BE2C (cell line): ENCODE measurements around the gene PEX11G.
A peak's percentile ranks its signal among the peaks of the same experiment; 100 is the strongest.

ENCODE experiments used
- DNase-seq: peaks from one replicate; pipeline ENCODE4 v3.0.0-alpha.2; 2020
- H3K27me3 ChIP-seq: fragments of 250-450 bp; sonication (Bioruptor Pico); 2 replicates; pipeline ENCODE4 v1.5.1; 2020; ENCODE audit warnings: mild to moderate bottlenecking
- H3K36me3 ChIP-seq: fragments of 250-450 bp; sonication (Bioruptor Pico); 2 replicates; pipeline ENCODE4 v1.5.1; 2020; ENCODE audit warnings: mild to moderate bottlenecking
- H3K4me1 ChIP-seq: fragments of 250-450 bp; sonication (Bioruptor Pico); 2 replicates; pipeline ENCODE4 v1.5.1; 2020
- H3K4me3 ChIP-seq: 2 replicates; pipeline ENCODE4 v1.5.1; 2011; ENCODE audit warnings: low read depth, low read length
- H3K9me3 ChIP-seq: fragments of 250-450 bp; sonication (Bioruptor Pico); 2 replicates; pipeline ENCODE4 v1.5.1; 2020
- CTCF ChIP-seq: IDR thresholded peaks from 2 replicates; pipeline ENCODE4 v1.5.1; 2012; ENCODE audit warnings: mild to moderate bottlenecking, low read depth, low read length

Gene PEX11G

DNA sequence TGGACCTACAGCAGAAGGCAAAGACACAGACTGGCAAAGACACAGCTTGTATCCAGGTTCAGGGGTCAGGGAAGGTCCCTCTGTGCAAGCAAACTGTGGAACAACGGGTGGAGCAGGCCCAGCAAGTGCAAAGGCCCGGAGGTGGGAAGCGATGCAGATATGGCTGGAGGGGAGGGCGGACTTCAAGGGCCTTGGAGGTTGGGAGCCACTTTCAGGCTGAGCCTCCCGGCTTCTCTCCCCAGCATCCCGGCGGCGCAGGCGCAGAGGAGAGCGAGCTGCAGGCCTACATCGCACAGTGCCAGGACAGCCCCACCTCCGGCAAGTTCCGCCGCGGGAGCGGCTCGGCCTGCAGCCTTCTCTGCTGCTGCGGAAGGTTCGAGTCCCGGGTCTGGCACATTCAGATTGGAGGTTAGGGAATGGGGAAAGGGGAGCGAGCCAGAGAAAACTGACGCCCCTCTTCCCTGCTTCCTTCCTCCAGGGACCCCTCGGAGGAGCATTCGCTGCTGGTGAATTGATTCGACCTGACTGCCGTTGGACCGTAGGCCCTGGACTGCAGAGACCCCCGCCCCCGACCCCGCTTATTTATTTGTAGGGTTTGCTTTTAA lies 44.5 kb upstream of the PEX11G start:
- peak overlapping the region; percentile 88 for H3K4me3 ChIP-seq

GRCh38 chr19:7529610-7530490 lies 41.0 kb upstream of the PEX11G start:
- no peaks in the 10 kb centered on the region for H3K4me1 ChIP-seq
- no peak for DNase-seq
- H3K27me3 ChIP-seq: no peaks in the 10 kb centered on the region
- H3K4me3 ChIP-seq: no peak overlapping the region
- no peaks in the 10 kb centered on the region for H3K9me3 ChIP-seq
- no peaks in the 10 kb centered on the region; the same call in 1 of the 2 replicates for H3K36me3 ChIP-seq
- TF ChIP-seq CTCF: no peak

More for the DNA sequence above, 44.5 kb upstream of the PEX11G start:
- Histone ChIP-seq H3K4me1 (no peaks in the 10 kb centered on the region), H3K9me3 (no peaks in the 10 kb centered on the region), H3K27me3 (no peaks in the 10 kb centered on the region), H3K36me3 (no peaks in the 10 kb centered on the region; the same call in 1 of the 2 replicates)
- TF ChIP-seq CTCF: no peak
- DNase-seq: peak; percentile 18

GRCh38 chr19:7529246-7529600 lies 40.4 kb upstream of the PEX11G start:
- no peaks in the 10 kb centered on the region for H3K9me3 ChIP-seq
- no peak for TF ChIP-seq CTCF
- H3K27me3 ChIP-seq: no peaks in the 10 kb centered on the region
- no peaks in the 10 kb centered on the region for H3K4me1 ChIP-seq
- H3K36me3 ChIP-seq: no peaks in the 10 kb centered on the region; the same call in 1 of the 2 replicates
- no peak overlapping the region for H3K4me3 ChIP-seq
- DNase-seq: no peak

- no peak for DNase-seq
- Histone ChIP-seq H3K36me3 (no peaks in the 10 kb centered on the region; the same call in 1 of the 2 replicates), H3K9me3 (no peaks in the 10 kb centered on the region), H3K4me3 (no peak overlapping the region), H3K27me3 (no peaks in the 10 kb centered on the region), H3K4me1 (no peaks in the 10 kb centered on the region)
- no peak for TF ChIP-seq CTCF
Observed at GRCh38 chr19:7528522-7529245, 39.8 kb upstream of the PEX11G start.

DNA sequence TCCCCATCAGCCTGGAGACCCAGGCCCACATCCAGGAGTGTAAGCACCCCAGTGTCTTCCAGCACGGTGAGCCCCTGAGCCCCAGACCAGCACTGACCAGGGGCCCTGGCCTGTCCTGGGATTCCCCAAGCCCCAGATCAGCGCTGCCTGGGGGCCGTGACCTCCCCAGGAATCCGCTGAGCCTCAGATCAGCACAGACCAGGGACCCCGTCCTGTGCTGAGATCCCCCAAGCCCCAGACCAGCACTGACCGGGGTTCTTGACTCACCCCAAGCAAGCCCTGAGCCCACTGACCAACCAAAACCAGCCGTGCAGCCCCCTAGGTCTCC lies 39.3 kb upstream of the PEX11G start:
- Histone ChIP-seq H3K4me1 (no peaks in the 10 kb centered on the region), H3K9me3 (no peaks in the 10 kb centered on the region), H3K36me3 (no peaks in the 10 kb centered on the region; the same call in 1 of the 2 replicates), H3K27me3 (no peaks in the 10 kb centered on the region), H3K4me3 (no peak overlapping the region)
- no peak for DNase-seq
- TF ChIP-seq CTCF: no peak
